Heart left ventricle (tissue), 16 donors: ENCODE data around the gene CKB. TPM values are rescaled to one million over a fixed set of nuclear protein-coding genes. Genes with fewer than 3 reads are reported as not detected.

ENCODE experiments used
- ATAC-seq, 4 donors: fragments of 200-7000 bp; cut with Tn5 transposase; one replicate each; pipeline ENCODE4 v1.9.1; 2020 to 2022; ENCODE audit warnings: moderate library complexity in 4 of 4, mild to moderate bottlenecking in 3 of 4, moderate number of reproducible peaks in 1 of 4
- DNase-seq, 5 donors: peaks; one replicate each; pipeline ENCODE4 v3.0.0-alpha.2; 2020
- H3K27ac ChIP-seq, 12 donors: fragments of 200-600 bp; sonication (generic) in 4 of 12; one replicate each; pipeline versions ENCODE4 v1.5.0 to v1.8.0; 2016 to 2022; ENCODE audit warnings: mild to moderate bottlenecking in 2 of 12
- H3K27me3 ChIP-seq, 9 donors: fragments of 200-600 bp; sonication (generic) in 2 of 9; one replicate each; pipeline versions ENCODE4 v1.5.1 to v1.8.0; 2016 to 2022; ENCODE audit warnings: mild to moderate bottlenecking in 3 of 9
- H3K36me3 ChIP-seq, 9 donors: fragments of 200-600 bp; sonication (generic) in 2 of 9; one replicate each; pipeline versions ENCODE4 v1.5.0 to v1.8.0; 2018 to 2022; ENCODE audit warnings: mild to moderate bottlenecking in 2 of 9
- H3K4me1 ChIP-seq, 12 donors: fragments of 200-600 bp; sonication (generic) in 4 of 12; one replicate each; pipeline versions ENCODE4 v1.5.0 to v1.8.0; 2016 to 2022; ENCODE audit warnings: mild to moderate bottlenecking in 3 of 12
- H3K4me3 ChIP-seq, 12 donors: fragments of 200-600 bp; sonication (generic) in 4 of 12; one replicate each; pipeline versions ENCODE4 v1.5.0 to v1.8.0; 2017 to 2022; ENCODE audit warnings: mild to moderate bottlenecking in 9 of 12, moderate library complexity in 4 of 12
- H3K9me3 ChIP-seq, 12 donors: fragments of 200-600 bp; sonication (generic) in 4 of 12; one replicate each; pipeline versions ENCODE4 v1.5.0 to v1.8.0; 2016 to 2022; ENCODE audit warnings: mild to moderate bottlenecking in 1 of 12
- CTCF ChIP-seq, 12 donors: fragments of 200-600 bp; sonication (generic) in 4 of 12; IDR thresholded peaks; one replicate each; pipeline versions ENCODE4 v1.5.0 to v1.8.0; 2018 to 2022; ENCODE audit warnings: antibody characterized with exemption in 12 of 12, mild to moderate bottlenecking in 5 of 12
- POLR2A ChIP-seq, 2 donors: fragments of 450-650 bp; IDR thresholded peaks; one replicate each; pipeline ENCODE4 v1.6.1; 2017; ENCODE audit warnings: antibody characterized with exemption in 2 of 2, mild to moderate bottlenecking in 2 of 2, moderate library complexity in 2 of 2
- WGBS, 4 donors: extraction: QIAGEN DNeasy Blood & Tissue Kit in 2 of 4; methylation state at CpG; one replicate each; pipeline versions ENCODE4 v1.1.5 to v1.1.7; 2013 to 2018; 5-methylcytosine and 5-hydroxymethylcytosine counted together
- intact Hi-C, 10 donors: fragments of 100-400 bp; cut with DNase I; formaldehyde crosslinking; loops; one replicate each; pipeline versions ENCODE4 v1.11.1 to v1.14.2; 2022
- polyA plus RNA-seq, 2 donors: library from polyadenylated mRNA; stranded (reverse); fragments of 200-250 nt; gene quantifications; one replicate each; pipeline ENCODE4 v1.2.3, GENCODE V29; 2013
- total RNA-seq, 9 donors: library from RNA; depleted of rRNA in 2 of 9; stranded (reverse); fragments of >200 nt in 2 of 9; fragmentation: NEBNext Ultra II Directional in 3 of 9; extraction: Animal tissue kit (Norgen Biotek cat#: 25700) in 3 of 9; gene quantifications; one replicate each; pipeline versions ENCODE4 v1.1.0 to v1.2.4, GENCODE V29; 2016 to 2023
- donor health status: ischemic (EF 13 %, LVEDD 7.1; RV severe dilation, severe dysfunction).
- donor health status: healthy with polysubstance abuse.
- donor health status: DM: no; HTN: yes; CAD: no.
- donor health status: DM: no; HTN: no; CAD: no.
- donor health status: ischemic (EF 25% LVEDD 6.9; RV normal size, moderate dysfunction).
- donor health status: ischemic (EF 25% LVEDD 5.7; RV mildly dilated, moderate dysfunction).
- donor health status: healthy.
- donor health status: DM: yes; HTN: yes; CAD: no.
- donor health status: ischemic (EF 35%, LVEDD 5.7; RV mildly dilated, moderate dysfunction).
- donor health status: nonischemic (EF 11% LVEDD 7.7; RV severe dilation, severe dysfunction).
- donor health status: DM: yes; HTN: yes; CAD: no.
- donor health status: PGD.
- donor health status: ischemic (EF 29% LVEDD 5.4; RV normal size, mild dysfunction).
- donor health status: nonischemic (EF 23%, LVEDD 6.1; RV moderate dilation, normal function).

CKB gene
- total and polyA plus RNA-seq, 11 donors, result 203 to 1,105 (median 529) TPM

- Histone ChIP-seq H3K27me3 (peaks cover 0 to 15% (median 0%) of the 10 kb centered on the region in 9 donors), H3K36me3 (peaks cover 0 to 11% (median 0%) of the 10 kb centered on the region in 9 donors), H3K4me3 (no peak overlapping the region), H3K4me1 (peaks cover 0 to 82% (median 51%) of the 10 kb centered on the region in 12 donors), H3K9me3 (no peaks in the 10 kb centered on the region), H3K27ac (peak overlapping the region in 6 of 12 donors; percentile 12 to 96 (median 40))
- WGBS, 4 donors, result 55 to 86% (median 65%) methylated on average over 1 to 10 of the region's 10 CpGs
- ATAC-seq, result no peak
- intact Hi-C loops, result loop anchor here in 1 of 10 donors (5.0 kb wide), 1 partner anchor 35 kb away; no protein-coding TSS in a partner anchor
- peak in 2 of 5 donors; percentile 25 to 61 for DNase-seq
- no peak for TF ChIP-seq CTCF (IDR thresholded peaks at IDR 0.05)
- no peak for TF ChIP-seq POLR2A (IDR thresholded peaks at IDR 0.05)
Measured at GRCh38 chr14:103517174-103517566, 5.5 kb downstream of the CKB start.

GRCh38 chr14:103516426-103517173, 6.0 kb downstream of the CKB start:
- no peak for TF ChIP-seq CTCF (IDR thresholded peaks at IDR 0.05)
- no peak for TF ChIP-seq POLR2A (IDR thresholded peaks at IDR 0.05)
- H3K36me3 ChIP-seq, result peaks cover 0 to 12% (median 3%) of the 10 kb centered on the region in 9 donors
- ATAC-seq (no peak), DNase-seq (peak in 2 of 5 donors; percentile 3 to 8)
- no peaks in the 10 kb centered on the region for H3K9me3 ChIP-seq
- intact Hi-C loops, result loop anchor here in 1 of 10 donors (5.0 kb wide), 1 partner anchor 36 kb away; no protein-coding TSS in a partner anchor
- H3K27ac ChIP-seq, result peak overlapping the region in 6 of 12 donors; percentile 5 to 96 (median 20)
- H3K4me3 ChIP-seq, result no peak overlapping the region
- 63 to 69% (median 65%) methylated on average over 10 of the region's 10 CpGs for WGBS, 4 donors
- peaks cover 0 to 76% (median 48%) of the 10 kb centered on the region in 12 donors for H3K4me1 ChIP-seq
- peaks cover 0 to 9% (median 0%) of the 10 kb centered on the region in 9 donors for H3K27me3 ChIP-seq

- DNase-seq (peak in 3 of 5 donors; percentile 17 to 37 (median 29)), ATAC-seq (no peak)
- Histone ChIP-seq H3K36me3 (peaks cover 0 to 25% (median 17%) of the 10 kb centered on the region in 9 donors), H3K9me3 (no peaks in the 10 kb centered on the region), H3K27ac (peak overlapping the region in 1 of 12 donors; percentile 2), H3K27me3 (no peaks in the 10 kb centered on the region), H3K4me1 (peaks cover 0 to 58% (median 33%) of the 10 kb centered on the region in 12 donors), H3K4me3 (no peak overlapping the region)
- TF ChIP-seq POLR2A (IDR thresholded peaks at IDR 0.05), result no peak
- no peak for TF ChIP-seq CTCF (IDR thresholded peaks at IDR 0.05)
- intact Hi-C loops, result loop anchor here in 1 of 10 donors (5.0 kb wide), 1 partner anchor 37 kb away; no protein-coding TSS in a partner anchor
- 86 to 91% (median 88%) methylated on average over 18 of the region's 18 CpGs for WGBS, 4 donors
Measured at GRCh38 chr14:103514596-103515421, 7.8 kb downstream of the CKB start.
